ENCODE data around the gene SIX3.
A peak's percentile ranks its signal among the peaks of the same experiment; 100 is the strongest.

SIX3 gene

DNA sequence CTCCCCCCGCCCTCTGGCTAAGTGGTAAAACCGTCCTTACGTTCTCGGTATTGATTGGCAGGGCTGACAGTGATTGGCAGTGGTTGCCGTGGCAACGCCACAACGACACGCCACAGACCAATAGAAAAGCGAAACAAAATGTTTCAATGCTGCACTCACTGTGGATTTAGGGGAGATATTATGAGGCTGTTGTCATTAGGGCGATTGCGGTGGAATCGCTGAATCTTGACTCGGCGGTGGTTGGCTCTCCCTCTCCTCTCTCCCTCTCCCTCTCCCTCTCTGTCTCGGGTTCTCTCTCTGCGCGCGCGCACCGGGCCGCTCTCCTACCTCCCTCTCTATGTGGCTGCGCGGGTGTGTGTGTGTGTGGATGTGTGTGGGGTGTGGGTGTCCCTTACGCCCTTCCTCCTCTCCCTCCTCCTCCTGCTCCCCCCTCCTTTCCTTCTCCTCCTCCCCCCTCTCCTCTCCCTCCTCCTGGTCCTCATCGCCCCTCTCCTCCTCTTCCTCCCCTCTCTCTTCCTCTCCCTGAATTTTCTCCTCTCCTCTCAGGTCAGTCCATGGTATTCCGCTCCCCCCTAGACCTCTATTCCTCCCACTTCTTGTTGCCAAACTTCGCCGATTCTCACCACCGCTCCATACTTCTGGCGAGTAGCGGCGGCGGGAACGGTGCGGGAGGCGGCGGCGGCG lies at the start of gene SIX3:
Gene SIX3, plus strand, starts transcription at position 152 of the 684 bp plus-strand sequence. Its CDS starts 403 bp downstream, at position 555.
- DNase-seq (ENCODE audit: low read depth), result peak; percentile 70

DNA sequence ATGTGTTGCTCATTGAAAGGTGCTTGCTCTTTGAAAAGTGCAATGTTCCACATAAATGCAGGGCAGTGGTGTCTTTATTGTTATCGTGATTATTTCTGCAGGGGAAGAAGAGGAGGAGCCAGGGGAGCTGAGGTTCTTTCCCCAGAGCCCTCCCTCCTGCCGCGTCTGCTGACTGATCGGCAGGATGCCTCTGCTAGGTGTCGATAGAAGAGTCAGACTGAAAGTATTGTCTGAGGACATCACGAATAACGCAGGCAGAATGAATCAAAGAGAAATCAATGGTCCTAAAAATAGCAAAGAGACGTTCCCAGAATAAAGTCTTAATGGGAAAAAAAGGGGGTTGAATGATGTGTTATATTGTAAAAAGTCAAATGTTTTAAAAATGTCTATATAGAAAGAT lies 47.4 kb upstream of the SIX3 start:
- DNase-seq (ENCODE audit: low read depth), result no peak

DNA sequence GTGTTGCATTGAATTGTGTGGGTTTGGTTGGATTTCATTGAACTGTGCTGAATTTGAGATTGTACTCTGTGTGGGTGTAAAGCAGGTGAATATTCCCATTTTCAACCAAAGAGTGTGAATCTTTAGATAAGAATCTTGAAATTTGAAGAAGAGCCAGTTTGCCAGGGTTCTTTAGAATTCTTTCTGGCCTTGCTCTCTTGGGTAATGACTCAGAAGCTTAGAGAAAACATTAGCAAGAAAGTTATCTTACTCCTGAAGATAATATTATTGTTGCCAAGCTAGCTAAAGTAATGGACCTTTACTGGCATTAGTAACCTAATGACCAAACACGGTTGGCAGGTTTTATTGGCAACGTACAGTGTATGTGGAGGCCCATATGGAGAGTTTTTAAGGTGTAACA lies 46.4 kb upstream of the SIX3 start:
- DNase-seq (ENCODE audit: low read depth), result no peak

DNA sequence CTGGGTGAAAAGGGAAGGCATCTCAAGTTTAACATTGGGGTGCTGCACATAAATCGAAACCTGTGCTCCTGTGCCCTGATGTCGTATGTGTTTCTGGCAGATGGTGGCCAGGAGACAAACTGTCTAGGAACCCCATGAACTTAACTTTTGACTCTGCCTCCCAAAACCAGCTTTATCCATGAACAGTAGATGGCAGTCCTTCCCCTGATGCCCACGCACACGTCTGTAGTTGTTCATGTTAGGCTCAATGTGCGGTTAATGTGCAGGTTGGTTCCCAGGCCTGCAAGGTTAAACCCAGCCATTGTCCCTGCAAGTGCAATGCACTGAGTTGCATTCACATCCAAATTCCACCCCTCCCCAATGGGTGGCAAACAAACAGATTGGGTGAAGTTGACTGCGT lies 44.1 kb upstream of the SIX3 start:
- DNase-seq (ENCODE audit: low read depth), result no peak

DNA sequence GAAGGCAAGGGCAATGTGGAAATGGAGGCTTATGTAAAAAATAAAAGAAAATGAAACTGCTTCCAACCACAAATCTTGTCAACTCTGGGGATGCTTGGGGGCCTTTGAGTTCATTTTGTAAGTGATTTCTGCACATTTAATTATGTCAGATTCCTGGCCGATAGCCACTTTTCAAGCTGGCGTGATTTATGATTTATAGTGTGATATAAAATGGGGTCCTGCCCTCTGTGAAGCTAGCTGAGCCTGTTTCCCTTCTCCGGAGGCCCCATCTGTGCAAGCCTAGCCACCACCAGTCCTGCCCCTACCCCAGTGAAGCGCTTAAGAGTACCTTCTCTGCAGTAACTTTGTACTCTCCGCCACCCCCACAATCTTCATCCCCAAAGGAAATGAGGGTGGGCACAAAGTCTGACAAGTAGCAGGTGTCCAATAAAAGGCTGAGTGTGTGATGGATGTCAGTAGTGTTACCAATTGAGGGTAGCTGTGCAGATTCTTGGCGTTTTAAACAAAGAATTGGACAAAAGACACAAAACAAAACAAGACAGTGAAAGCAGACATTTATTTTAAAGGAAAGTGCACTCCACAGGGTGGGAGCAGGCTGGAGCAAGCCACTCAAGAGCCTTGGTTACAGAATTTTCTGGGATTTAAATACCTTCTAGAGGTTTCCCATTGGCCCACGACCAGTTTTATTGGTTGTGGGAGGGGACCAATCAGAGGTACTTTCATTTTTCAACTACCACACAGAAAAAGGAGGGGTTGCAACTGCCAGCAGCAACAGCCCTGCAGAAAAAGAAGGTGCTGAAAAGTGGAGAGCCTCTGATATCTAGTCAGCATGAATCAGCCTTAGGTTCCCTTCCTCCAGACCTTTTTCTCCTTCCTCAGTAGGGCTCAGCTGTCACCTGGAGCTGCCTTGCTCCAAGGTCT lies 39.0 kb upstream of the SIX3 start:
- DNase-seq (ENCODE audit: low read depth), result no peak

DNA sequence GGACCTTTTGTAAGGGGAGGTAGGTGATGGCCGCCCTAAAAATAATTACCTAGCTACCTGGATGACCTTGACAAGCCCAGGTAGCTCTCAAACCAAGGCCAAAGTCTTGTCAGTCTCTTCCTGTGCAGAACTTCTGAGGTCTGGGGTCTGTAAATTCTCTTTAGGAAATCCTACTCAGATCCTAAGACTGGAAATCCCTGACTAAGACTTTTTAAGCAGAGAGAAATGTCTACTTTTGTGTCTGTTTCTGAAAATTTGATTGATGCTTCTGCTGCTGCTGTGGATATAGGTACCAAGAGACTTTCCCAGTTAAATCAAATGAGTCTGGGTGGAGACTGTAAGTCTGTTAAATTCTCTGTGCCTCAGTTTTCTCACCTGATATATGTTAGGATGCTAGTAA lies 36.9 kb upstream of the SIX3 start:
- DNase-seq (ENCODE audit: low read depth), result no peak

DNA sequence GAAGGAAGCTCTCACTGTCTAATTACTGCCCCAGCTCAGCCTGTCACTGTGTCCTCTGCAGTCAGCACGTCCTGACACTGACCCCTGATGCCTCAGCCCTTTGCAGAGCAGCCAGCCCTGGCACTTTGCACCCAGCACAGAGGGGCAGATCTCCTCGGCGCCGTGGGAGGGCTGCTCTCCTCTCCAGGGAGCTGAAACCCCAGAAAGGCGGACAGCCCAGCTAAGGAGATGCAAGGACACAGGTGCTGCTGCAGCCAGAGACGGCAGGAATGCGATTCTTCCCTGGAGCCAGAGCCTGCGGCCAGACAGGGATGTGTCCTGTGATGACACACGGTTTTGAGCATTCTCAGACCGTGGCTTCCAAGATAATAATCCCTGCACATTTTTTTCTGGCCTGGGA lies 34.5 kb upstream of the SIX3 start:
- no peak for DNase-seq (ENCODE audit: low read depth)

DNA sequence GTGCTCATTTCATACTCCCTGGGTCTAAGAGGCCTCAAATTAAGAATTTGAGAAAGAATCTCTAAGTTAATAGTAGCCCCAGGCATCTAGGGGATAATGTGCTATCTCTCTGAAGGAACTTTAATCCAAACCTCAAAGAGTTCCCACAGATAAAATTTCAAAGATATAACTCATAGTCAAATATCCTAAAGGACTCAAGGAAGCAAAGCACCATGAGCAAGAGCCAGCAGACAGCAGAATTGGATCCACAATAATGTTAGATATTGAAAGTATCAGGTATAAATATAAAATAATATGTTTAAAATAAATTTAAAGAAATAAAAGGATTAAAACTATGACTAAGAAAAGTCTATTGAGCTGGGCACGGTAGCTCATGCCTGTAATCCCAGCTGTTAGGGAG lies 31.7 kb upstream of the SIX3 start:
- DNase-seq (ENCODE audit: low read depth), result no peak

DNA sequence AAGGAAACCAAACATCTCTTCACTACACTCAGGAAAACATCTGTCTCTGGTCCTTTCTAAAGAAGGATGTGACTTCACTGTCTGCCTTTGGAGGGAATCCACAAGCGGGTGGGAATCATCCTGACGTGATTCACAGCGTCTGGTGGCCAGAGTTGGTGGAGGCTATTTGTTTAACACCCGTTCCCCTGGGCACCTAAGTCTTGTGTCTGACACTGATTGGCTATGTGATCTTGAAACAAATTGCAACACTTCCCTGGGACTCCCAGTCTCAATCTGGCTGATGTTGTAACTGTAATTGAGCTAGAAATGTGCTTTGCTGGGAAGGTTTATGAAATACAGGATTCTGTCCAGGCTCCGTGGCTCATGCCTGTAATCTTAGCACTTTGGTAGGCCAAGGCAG lies 28.8 kb upstream of the SIX3 start:
- no peak for DNase-seq (ENCODE audit: low read depth)

DNA sequence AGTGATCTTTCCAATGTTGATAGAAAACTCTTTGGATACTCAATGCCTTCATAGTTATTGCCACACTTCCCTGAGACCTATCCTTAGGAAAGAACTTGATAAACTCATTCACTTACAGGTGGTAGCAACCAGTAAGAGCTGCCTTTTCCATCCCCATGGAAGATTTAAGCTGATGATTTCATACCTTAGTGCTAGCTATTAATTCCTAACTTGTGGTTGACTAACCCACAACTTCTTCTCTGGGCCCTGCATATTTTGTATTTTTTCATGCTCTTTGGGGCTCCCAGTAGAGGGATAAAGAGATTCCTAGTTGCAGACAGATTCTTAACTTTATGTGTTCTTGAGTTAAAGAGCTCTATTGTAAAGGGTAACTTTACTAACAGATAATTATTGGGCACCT lies 25.2 kb upstream of the SIX3 start:
- no peak for DNase-seq (ENCODE audit: low read depth)

DNA sequence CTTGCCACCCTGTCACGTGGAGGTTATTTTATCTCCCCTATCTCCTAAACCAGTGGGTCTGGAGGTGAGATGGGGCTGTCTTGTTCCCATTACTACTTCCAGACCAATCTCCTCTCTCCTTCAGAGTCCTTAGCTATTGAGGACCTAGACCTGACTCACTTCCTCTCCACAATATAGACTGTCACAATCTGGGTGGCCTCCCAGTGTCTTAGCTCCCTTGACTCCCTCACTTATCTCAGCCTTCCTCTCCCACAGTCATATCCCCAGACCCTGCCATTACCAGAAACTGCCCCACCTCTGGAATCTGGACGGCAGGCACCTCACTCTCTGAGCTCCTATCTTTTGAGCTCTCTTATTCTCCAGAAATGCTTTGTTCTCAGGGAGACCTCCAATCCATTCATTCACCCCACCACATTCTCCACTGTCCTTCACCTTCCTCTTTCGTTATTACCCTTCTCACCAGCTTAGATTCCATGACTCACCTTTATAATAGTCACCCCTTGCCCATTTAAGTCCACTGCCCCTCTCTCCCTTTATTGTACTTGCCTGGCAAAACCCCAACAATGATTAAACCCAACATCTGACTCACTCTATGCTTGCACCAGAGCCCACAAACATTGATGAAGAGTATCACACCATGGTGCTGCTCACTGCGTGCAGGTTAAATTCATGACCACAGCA lies 23.3 kb upstream of the SIX3 start:
- no peak for DNase-seq (ENCODE audit: low read depth)

DNA sequence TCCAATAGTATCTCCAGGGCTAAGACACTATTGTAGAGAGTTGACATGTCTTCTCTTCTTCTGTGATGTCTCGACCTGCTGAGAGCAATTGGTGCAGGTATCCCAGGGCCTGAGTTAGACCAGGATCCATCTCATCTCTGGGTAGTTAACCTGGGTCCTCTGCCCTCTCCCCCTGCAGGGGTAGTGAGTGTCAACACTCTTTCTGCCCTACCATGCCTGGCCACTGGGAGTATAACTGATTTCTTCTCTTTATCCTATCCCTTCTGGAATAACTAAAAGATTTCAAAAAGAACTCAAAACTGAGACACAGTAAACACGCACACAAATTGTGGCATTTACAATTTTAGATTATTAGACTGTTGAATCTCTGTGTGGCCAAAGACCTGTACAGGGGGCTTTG lies 20.8 kb upstream of the SIX3 start:
- DNase-seq (ENCODE audit: low read depth), result no peak

DNA sequence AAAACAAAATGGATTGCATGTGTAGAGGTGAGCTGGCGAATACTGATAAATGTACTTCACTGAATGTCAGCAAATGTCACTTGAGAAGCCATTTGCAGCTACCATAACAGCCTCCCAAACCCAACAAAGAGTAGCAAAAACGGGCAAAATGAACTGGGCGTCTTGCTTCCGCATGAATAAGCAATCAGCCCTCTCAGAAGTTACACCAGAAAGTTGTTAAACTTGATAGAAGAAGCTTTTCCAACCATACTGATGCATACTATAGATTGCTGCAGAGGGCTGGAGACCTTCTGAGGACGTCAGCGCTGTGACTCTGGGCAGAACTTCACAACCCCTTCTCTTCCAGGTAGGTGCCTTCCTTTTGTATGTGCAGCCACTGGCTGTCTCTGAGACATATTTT lies 18.7 kb upstream of the SIX3 start:
- no peak for DNase-seq (ENCODE audit: low read depth)

DNA sequence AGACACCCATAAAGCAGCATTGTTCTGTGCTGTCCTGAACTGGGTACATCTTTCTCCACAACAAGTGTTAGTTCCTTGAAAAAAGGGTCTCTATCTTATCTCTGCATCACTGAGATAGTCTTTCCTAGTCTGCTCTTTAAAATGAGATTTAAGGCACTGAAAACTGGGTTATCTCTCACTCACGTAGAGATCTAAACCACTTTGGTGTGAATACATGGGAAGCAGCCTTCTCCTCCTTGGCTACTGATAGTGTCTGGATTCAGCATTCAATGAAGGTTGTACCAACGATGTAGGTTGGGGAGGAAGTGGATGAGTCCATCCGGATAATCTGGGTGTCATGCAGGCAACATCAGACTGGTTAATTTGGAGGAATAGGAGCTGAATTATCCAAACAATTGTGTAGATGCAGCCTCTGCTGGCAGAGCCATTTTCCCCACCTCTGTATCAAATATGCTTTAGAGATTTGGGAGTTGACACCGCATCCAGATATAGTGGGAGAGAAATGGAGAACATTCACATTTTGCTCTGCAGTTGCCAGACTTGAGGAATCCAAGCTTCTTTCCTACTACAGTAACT lies 15.9 kb upstream of the SIX3 start:
- DNase-seq (ENCODE audit: low read depth), result no peak

DNA sequence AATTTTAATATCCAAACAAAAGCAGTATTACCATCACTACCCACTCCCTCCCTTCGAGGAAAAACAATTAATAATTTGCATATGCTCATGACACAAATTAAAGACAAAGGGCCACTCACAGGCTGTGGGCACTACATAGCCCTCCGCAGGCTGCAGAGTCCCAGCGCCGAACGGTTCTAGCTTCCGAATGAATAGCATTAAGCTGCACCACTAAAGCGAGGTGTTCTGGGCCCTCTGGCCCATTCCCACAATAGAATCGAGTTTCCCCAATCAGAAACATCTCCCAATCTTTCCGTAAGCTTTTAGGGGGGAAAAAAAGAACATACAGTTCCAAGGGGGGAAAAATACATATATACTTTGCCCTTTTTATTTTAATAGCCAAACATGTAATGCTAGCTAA lies 14.5 kb upstream of the SIX3 start:
- no peak for DNase-seq (ENCODE audit: low read depth)

DNA sequence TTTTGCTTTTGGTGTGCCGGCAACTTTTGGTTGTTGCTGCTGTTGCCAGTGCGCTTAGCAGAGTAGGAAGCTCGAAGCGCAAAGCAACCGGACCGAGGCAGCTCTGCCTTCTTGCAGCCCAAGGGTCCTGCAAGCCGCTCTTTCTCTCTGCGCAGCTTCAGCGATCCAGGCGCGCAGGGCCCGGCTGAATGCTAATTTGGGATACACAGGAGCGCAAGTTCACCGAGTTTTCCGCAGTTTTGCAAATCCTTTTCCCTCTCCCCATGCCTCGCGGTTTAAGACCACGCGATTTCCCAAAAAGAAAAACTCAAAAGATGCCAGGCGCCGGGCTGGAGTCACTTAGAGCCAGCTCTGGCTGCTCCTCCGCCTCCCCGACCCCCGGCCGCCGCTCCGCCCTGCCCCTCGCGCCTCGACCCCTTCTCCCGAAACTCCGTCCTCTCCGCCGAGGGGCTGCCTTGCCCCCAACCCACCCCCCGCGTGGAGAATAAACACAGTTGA lies 13.5 kb upstream of the SIX3 start:
- no peak for DNase-seq (ENCODE audit: low read depth)

DNA sequence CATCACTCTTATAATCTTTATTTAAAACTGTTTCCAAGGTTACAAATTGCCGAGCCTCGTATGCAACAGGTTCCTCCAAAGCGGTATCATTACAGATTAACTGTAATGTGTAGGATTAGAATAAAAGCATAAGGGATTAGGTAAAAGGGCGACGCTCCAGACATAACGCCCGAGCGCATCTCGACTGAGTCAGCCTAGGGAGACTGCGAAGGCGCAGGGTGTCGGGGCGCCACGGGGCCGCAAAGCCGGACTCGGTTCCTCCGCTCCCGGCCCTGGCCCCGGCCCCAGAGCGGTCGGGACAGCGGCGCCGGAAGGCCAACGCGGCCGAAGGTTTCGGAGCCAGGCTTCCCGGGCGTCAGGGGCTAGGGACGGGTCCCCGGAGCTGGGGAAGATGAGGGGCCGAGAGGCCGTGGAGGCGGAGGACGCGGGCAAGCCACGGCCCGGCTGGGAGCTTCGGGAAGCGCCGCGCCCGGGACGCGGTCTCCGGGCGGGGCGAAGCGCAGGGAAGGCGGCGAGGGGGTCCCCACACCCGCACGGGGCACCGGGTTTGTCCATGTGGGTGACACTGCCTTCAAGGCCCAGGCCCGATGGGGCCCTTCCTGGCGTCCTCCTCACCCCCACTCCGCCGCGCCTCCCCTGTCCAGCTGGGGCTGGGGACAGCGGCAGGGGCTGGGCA lies 12.9 kb upstream of the SIX3 start:
- DNase-seq (ENCODE audit: low read depth), result no peak

DNA sequence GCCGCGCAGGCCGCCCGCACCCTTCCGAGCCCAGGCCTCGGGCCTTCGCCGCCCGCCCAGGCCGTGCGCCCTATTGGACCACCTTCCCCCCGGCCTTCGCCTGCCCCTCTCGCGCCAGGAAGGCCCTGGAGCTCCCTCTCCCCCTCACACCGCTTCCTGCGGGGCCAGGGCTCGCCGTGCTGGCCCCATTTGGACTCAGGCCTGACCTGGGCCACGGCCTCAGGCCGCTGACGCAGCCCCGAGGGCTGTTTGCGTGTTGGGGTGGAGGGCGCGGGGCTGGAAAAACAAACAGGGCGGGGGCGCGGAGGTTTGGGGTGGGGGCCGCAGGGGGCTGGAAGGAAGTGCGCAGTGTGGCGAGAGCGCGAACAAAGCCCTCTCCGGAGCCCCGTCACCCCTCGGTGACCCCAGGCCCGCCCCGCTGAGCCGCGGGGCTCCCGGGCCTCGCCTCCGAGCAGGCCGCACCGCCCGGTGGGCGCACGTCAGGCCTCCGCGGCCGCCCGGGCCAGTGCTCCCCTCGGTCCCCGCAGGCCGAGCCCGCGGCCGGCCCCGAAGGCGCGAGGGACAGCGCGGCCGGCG lies 12.3 kb upstream of the SIX3 start:
- no peak for DNase-seq (ENCODE audit: low read depth)

DNA sequence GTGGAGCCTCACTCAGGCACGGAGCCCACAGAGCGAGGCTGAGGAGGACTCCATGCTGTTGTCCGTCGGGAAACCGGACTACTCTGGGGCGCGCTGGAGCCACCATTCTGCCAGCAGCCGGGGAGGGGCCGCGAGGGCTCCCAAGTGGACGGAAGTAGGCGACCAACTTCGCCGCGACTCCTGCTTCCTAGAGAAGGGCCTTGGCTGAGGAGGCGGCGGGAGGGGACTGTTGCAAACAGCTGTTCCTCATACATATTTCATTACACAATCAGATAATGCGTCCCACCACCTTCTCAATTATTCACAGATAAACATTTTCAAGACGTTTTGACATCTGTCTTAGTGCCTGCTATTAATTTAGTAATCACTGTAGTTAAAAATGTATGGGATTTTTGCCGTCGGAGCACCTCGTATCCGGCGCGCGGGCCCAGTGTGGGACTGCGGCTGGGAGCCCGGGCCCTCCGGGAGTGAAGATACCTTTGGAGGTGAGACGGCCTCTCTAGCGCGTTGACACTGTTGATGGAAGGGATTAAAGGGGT lies 11.7 kb upstream of the SIX3 start:
- DNase-seq (ENCODE audit: low read depth), result no peak

DNA sequence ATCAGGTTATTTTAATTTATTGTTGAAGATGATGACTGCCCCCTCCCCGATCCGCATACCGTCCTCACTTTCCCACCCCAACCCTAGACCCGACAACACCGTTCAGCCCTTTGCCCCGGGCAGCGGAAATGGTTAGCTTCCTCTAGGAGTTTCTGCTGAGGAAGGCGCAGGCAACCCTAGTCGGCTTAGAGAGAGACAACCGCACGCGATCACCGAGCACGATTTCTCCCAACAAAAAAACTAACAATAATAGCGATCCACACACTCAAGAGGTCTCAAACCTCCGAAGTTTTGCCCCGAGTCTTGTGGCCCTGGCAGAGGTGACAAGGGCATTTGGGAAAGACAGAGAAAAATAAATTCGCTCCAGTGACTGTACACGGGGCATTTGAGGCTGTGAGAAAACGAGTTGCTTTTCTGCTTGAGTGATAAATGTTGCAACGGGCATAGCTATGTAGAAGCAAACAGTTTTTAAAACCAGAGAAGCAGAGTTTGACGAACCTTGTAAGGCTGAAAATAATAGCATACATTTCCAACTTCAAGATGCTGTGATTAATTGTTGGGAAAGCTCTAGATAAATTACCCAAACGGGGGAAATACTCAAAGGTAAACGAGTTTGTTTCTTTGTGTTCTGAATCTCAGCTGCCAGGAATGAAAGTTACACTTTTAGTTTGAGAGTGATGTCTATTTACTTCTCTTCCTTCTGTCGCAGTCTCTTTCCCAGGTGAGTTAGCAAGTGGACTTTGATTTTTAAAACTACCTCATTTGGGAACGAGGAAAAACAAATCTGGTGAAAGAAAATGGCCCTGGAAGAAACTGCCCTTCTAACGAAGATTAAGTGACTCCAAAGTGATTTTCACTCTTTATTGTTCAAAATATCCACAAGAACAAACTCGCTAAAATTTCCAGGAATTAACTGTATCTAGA lies 11.0 kb upstream of the SIX3 start:
- no peak for DNase-seq (ENCODE audit: low read depth)

Data from non-pigmented ciliary epithelial cell (primary cell).